ENCODE results near the gene ZBTB46. TPM values are rescaled to one million over a fixed set of nuclear protein-coding genes. Genes with fewer than 3 reads are reported as not detected.
A peak's percentile ranks its signal among the peaks of the same experiment; 100 is the strongest.

Gene ZBTB46
- total RNA-seq, 1 donor from 2014 or later: 0.58 TPM

- no peak for DNase-seq (ENCODE audit: low read depth)
- H3K4me3 ChIP-seq (ENCODE audit: low read depth, low read length): peak overlapping the region; percentile 35
- TF ChIP-seq, protein P1, sequence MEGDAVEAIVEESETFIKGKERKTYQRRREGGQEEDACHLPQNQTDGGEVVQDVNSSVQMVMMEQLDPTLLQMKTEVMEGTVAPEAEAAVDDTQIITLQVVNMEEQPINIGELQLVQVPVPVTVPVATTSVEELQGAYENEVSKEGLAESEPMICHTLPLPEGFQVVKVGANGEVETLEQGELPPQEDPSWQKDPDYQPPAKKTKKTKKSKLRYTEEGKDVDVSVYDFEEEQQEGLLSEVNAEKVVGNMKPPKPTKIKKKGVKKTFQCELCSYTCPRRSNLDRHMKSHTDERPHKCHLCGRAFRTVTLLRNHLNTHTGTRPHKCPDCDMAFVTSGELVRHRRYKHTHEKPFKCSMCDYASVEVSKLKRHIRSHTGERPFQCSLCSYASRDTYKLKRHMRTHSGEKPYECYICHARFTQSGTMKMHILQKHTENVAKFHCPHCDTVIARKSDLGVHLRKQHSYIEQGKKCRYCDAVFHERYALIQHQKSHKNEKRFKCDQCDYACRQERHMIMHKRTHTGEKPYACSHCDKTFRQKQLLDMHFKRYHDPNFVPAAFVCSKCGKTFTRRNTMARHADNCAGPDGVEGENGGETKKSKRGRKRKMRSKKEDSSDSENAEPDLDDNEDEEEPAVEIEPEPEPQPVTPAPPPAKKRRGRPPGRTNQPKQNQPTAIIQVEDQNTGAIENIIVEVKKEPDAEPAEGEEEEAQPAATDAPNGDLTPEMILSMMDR (conservative IDR thresholded peaks at IDR 0.05; ENCODE audit: low read depth, low read length): no peak
Measured at GRCh38 chr20:63831993-63832686, 1.1 kb upstream of the ZBTB46 start.

GRCh38 chr20:63831646-63831992 lies 555 bp upstream of the ZBTB46 start:
- TF ChIP-seq, protein P1 (conservative IDR thresholded peaks at IDR 0.05; ENCODE audit: low read depth, low read length): no peak
- no peak for DNase-seq (ENCODE audit: low read depth)
- H3K4me3 ChIP-seq (ENCODE audit: low read depth, low read length): peak overlapping the region; percentile 35

DNA sequence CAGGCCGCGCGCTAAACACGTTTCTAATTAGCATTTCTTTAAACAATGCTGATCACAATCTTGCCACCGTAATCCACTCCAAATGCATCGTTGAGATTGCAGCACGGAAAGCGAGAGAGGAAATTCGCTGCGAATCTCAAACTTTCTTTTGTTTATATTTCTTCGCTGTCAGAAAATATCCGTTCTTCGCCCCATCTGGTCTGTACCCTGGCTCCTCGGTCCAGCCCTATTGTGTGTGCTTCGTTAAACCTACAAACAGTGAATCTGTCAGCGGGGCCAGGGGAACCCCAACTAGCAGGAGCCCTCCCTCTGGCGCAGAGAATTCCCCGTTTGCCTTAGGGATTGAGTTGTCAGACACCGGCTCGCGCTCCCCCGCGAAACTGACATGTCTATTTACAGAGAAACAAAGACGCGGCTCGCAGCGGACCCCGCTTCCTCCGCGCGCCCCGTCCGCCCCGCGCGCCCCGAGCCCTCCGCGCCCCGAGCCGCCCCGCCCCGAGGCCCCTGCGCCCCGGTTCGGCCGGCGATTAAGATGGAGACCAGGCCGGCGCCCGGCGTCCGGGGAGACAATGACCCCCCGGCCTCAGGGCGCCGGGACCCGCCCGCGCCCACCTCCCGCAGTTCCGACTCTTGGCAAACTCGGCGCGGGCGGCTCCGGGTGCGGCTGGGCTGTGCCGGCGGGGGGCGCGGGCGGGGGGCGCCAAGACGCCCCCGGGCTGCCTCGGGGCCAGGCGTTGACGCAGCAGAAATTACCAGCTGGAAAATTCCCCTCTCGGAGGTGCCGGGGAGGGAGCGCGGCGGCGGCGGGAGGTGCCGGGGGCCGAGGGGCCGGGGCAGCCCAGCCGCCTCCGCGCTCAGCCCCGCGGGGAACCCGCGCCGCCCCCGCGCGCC lies 874 bp downstream of the ZBTB46 start:
- TF ChIP-seq, protein P1 (conservative IDR thresholded peaks at IDR 0.05; ENCODE audit: low read depth, low read length): no peak
- H3K4me3 ChIP-seq (ENCODE audit: low read depth, low read length): peak overlapping the region; percentile 37
- peak; percentile 2 for DNase-seq (ENCODE audit: low read depth)

DNA sequence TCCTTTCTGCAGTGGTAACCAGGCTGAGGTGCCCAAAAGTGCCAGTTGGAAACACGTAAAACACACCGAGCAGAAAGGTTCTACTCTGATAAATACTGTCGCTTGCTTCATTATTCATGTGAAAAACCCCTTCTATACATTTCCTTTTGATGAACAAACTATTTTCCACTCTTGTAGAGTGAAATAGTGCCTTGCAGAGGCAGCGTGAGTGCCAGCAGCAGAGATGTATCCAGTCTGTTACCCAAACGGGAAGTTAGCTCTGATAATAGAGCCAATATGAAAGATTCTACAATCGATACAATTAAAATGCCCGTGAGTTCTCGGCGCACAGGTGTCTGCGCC lies 1.5 kb downstream of the ZBTB46 start:
- TF ChIP-seq, protein P1 (conservative IDR thresholded peaks at IDR 0.05; ENCODE audit: low read depth, low read length): no peak
- no peak for DNase-seq (ENCODE audit: low read depth)
- H3K4me3 ChIP-seq (ENCODE audit: low read depth, low read length): no peak overlapping the region

- TF ChIP-seq, protein P1 (conservative IDR thresholded peaks at IDR 0.05; ENCODE audit: low read depth, low read length): no peak
- no peak for DNase-seq (ENCODE audit: low read depth)
- H3K4me3 ChIP-seq (ENCODE audit: low read depth, low read length): no peak overlapping the region
Measured at GRCh38 chr20:63828951-63829350, 2.1 kb downstream of the ZBTB46 start.

DNA sequence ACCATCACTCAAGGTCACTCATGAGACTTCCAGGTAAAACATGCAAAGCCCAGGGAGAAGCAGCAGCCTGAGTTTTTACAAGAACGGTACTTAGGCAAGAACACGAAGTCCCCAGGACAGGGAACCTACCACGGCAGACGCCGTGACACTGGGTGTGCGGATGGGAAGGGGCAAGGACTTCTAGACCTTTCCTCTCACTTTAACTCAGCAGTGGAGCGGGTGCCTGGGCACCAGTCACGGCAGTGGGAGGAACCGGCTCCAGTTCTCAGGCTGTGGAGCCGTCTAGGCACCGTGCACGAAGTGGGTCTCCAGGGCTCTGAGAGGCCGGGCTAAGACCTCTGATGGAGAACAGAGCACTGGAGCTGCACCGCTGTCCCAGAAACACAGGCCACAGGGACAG lies 2.5 kb downstream of the ZBTB46 start:
- no peak for DNase-seq (ENCODE audit: low read depth)
- TF ChIP-seq, protein P1 (conservative IDR thresholded peaks at IDR 0.05; ENCODE audit: low read depth, low read length): no peak
- no peak overlapping the region for H3K4me3 ChIP-seq (ENCODE audit: low read depth, low read length)

Data from epithelial cell of proximal tubule (primary cell).